ENCODE measurements around the gene AVP. TPM values are rescaled to one million over a fixed set of nuclear protein-coding genes. Genes with fewer than 3 reads are reported as not detected.
"Not testable (repeated sequence)": the region's sequence is repeated elsewhere in the genome, so short reads cannot be mapped to it uniquely, and the experiment has no call there.

Gene AVP
- total and polyA plus RNA-seq, 7 experiments from 2014 or later = 0.89 TPM; not detected in 6

DNA sequence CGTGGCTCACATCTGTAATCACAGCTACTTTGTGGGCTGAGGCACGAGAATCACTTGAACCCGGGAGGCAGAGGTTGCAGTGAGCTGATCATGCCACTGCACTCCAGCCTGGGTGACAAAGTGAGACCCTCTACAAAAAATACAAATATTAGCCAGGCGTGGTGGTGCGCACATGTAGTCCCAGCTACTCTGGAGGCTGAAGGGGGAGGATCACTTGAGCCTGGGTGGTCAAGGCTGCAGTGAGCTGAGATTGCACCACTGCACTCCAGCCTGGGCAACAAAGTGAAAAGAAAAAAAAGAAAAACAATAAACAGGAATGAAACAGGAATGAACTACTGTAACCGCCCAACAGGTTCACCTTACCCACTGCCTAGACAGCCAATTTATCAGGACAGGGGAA, 20.4 kb downstream of the AVP start:
- ATAC-seq; DNase-seq; H3K4me3 Mint-ChIP-seq; H3K27ac ChIP-seq (ENCODE audit: low read depth, low read length); H3K9me3 ChIP-seq (ENCODE audit: control insufficient read depth in 2 of 3, low read length in 3 of 3); H3K4me3 ChIP-seq (ENCODE audit: low read length); H3K27me3 ChIP-seq (ENCODE audit: control insufficient read depth in 2 of 2, insufficient read depth in 2 of 2, low read length in 2 of 2); intact Hi-C loops (cut with micrococcal nuclease); H3K9me3 Mint-ChIP-seq; H3K27me3 Mint-ChIP-seq; H3K4me1 ChIP-seq (ENCODE audit: control insufficient read depth in 2 of 2, insufficient read depth in 2 of 2, low read length in 2 of 2): not testable (repeated sequence)
- H3K27ac Mint-ChIP-seq = peak overlapping the region in 4 of 9 donors; percentile 19 to 77 (median 36)
- ChIA-PET POLR2A (interaction anchor here (1.2 kb wide), 1 partner anchor 14 kb away, joined by 3 read pairs; no protein-coding TSS in a partner anchor), CTCF (interaction anchor here (0.6 to 1.6 kb wide), 2 partner anchors 10 to 155 kb away, joined by 3 to 4 read pairs; no protein-coding TSS in a partner anchor)
- peaks cover 0 to 36% (median 23%) of the 10 kb centered on the region in 7 donors for H3K4me1 Mint-ChIP-seq
- H3K36me3 Mint-ChIP-seq = peaks cover 0 to 14% (median 1%) of the 10 kb centered on the region in 5 donors
- peaks cover 0 to 10% (median 4%) of the 10 kb centered on the region in 3 experiments for H3K36me3 ChIP-seq (ENCODE audit: control insufficient read depth in 2 of 3, insufficient read depth in 3 of 3, low read length in 3 of 3)

DNA sequence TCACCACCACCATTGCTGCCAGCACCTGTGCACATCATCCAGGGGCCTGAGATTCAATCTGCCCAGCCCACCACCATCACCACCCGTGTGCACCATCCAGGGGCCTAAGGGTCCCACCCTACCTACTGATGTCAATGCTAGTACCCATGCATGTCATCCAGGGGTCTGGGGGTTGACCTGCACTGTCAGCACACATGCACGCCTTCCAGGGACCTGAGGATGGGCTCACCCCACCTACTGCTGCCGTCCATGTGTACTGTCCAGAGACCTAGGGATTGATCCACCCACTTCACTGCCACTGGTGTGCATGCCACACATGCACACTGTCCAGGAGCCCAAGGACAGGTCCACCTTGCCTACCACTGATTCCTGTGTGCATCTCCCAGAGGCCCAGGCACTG, 25.0 kb downstream of the AVP start:
- Histone ChIP-seq H3K9me3 (ENCODE audit: control insufficient read depth in 2 of 3, low read length in 3 of 3) (no peaks in the 10 kb centered on the region), H3K4me1 (ENCODE audit: control insufficient read depth in 2 of 2, insufficient read depth in 2 of 2, low read length in 2 of 2) (no peaks in the 10 kb centered on the region), H3K36me3 (ENCODE audit: control insufficient read depth in 2 of 3, insufficient read depth in 3 of 3, low read length in 3 of 3) (peaks cover 0 to 4% (median 0%) of the 10 kb centered on the region in 3 experiments), H3K27me3 (ENCODE audit: control insufficient read depth in 2 of 2, insufficient read depth in 2 of 2, low read length in 2 of 2) (no peaks in the 10 kb centered on the region), H3K4me3 (ENCODE audit: low read length) (no peak overlapping the region), H3K27ac (ENCODE audit: low read depth, low read length) (no peak overlapping the region)
- Mint-ChIP-seq H3K4me3 (no peak overlapping the region), H3K4me1 (peaks cover 0 to 21% (median 16%) of the 10 kb centered on the region in 7 donors), H3K27me3 (no peaks in the 10 kb centered on the region), H3K9me3 (no peaks in the 10 kb centered on the region), H3K27ac (no peak overlapping the region), H3K36me3 (peaks cover 0 to 8% (median 0%) of the 10 kb centered on the region in 5 donors)
- ATAC-seq (no peak), DNase-seq (no peak)
- POLR2A ChIA-PET = interaction anchor here (0.6 kb wide), 1 partner anchor 45 kb away, joined by 3 read pairs; no protein-coding TSS in a partner anchor
- CTCF ChIA-PET = no interaction called here
- intact Hi-C loops (cut with micrococcal nuclease) = no loop called here

- H3K27ac Mint-ChIP-seq = peak overlapping the region in 2 of 9 donors; percentile 22 to 32
- H3K27me3 Mint-ChIP-seq = no peaks in the 10 kb centered on the region
- DNase-seq (no peak), ATAC-seq (peak; percentile 33)
- peaks cover 0 to 5% of the 10 kb centered on the region in 2 donors for H3K4me1 ChIP-seq (ENCODE audit: control insufficient read depth in 2 of 2, insufficient read depth in 2 of 2, low read length in 2 of 2)
- H3K4me3 Mint-ChIP-seq = no peak overlapping the region
- ChIA-PET POLR2A (interaction anchor here (0.7 to 1.0 kb wide), 2 partner anchors 70 to 142 kb away, joined by 3 read pairs; no protein-coding TSS in a partner anchor), CTCF (interaction anchor here (1.0 to 3.6 kb wide), 4 partner anchors 16 to 264 kb away, joined by 4 to 27 read pairs (median 10); no protein-coding TSS in a partner anchor)
- no peaks in the 10 kb centered on the region for H3K9me3 Mint-ChIP-seq
- intact Hi-C loops (cut with micrococcal nuclease) = loop anchor here in 1 of 2 donors (5.0 kb wide), 1 partner anchor 166 kb away; no protein-coding TSS in a partner anchor
- peaks cover 6 to 16% (median 14%) of the 10 kb centered on the region in 7 donors for H3K4me1 Mint-ChIP-seq
- H3K4me3 ChIP-seq (ENCODE audit: low read length) = no peak overlapping the region
- no peak overlapping the region for H3K27ac ChIP-seq (ENCODE audit: low read depth, low read length)
- no peaks in the 10 kb centered on the region for H3K9me3 ChIP-seq (ENCODE audit: control insufficient read depth in 2 of 3, low read length in 3 of 3)
- peaks cover 0 to 16% (median 3%) of the 10 kb centered on the region in 5 donors for H3K36me3 Mint-ChIP-seq
- peaks cover 0 to 30% (median 5%) of the 10 kb centered on the region in 3 experiments for H3K36me3 ChIP-seq (ENCODE audit: control insufficient read depth in 2 of 3, insufficient read depth in 3 of 3, low read length in 3 of 3)
- no peaks in the 10 kb centered on the region for H3K27me3 ChIP-seq (ENCODE audit: control insufficient read depth in 2 of 2, insufficient read depth in 2 of 2, low read length in 2 of 2)
Observed at GRCh38 chr20:3051385-3052019, 33.0 kb downstream of the AVP start.

GRCh38 chr20:3047486-3048419, 36.8 kb downstream of the AVP start:
- H3K27me3 Mint-ChIP-seq = no peaks in the 10 kb centered on the region
- no peaks in the 10 kb centered on the region for H3K9me3 Mint-ChIP-seq
- H3K4me1 Mint-ChIP-seq = peaks cover 11 to 23% (median 18%) of the 10 kb centered on the region in 7 donors
- Histone ChIP-seq H3K4me1 (ENCODE audit: control insufficient read depth in 2 of 2, insufficient read depth in 2 of 2, low read length in 2 of 2) (peaks cover 4 to 11% of the 10 kb centered on the region in 2 donors), H3K36me3 (ENCODE audit: control insufficient read depth in 2 of 3, insufficient read depth in 3 of 3, low read length in 3 of 3) (peaks cover 0 to 30% (median 5%) of the 10 kb centered on the region in 3 experiments), H3K9me3 (ENCODE audit: control insufficient read depth in 2 of 3, low read length in 3 of 3) (no peaks in the 10 kb centered on the region), H3K27me3 (ENCODE audit: control insufficient read depth in 2 of 2, insufficient read depth in 2 of 2, low read length in 2 of 2) (no peaks in the 10 kb centered on the region), H3K27ac (ENCODE audit: low read depth, low read length) (no peak overlapping the region), H3K4me3 (ENCODE audit: low read length) (no peak overlapping the region)
- H3K4me3 Mint-ChIP-seq = peak overlapping the region; percentile 39 to 94 (median 87)
- intact Hi-C loops (cut with micrococcal nuclease) = loop anchor here (5.0 kb wide), 4 partner anchors 110 to 395 kb away; partner anchors contain the start of genes EBF4 (in 1 of the 2), FASTKD5 (in 1 of the 2), ITPA (in 1 of the 2) and NOP56 (in 1 of the 2)
- CTCF ChIA-PET = no interaction called here
- H3K27ac Mint-ChIP-seq = peak overlapping the region in 4 of 9 donors; percentile 25 to 52 (median 33)
- DNase-seq (no peak), ATAC-seq (no peak)
- POLR2A ChIA-PET = interaction anchor here (0.6 to 1.9 kb wide), 3 partner anchors 22 to 44 kb away, joined by 3 to 4 read pairs (median 4); no protein-coding TSS in a partner anchor
- H3K36me3 Mint-ChIP-seq = peaks cover 0 to 14% (median 3%) of the 10 kb centered on the region in 5 donors

DNA sequence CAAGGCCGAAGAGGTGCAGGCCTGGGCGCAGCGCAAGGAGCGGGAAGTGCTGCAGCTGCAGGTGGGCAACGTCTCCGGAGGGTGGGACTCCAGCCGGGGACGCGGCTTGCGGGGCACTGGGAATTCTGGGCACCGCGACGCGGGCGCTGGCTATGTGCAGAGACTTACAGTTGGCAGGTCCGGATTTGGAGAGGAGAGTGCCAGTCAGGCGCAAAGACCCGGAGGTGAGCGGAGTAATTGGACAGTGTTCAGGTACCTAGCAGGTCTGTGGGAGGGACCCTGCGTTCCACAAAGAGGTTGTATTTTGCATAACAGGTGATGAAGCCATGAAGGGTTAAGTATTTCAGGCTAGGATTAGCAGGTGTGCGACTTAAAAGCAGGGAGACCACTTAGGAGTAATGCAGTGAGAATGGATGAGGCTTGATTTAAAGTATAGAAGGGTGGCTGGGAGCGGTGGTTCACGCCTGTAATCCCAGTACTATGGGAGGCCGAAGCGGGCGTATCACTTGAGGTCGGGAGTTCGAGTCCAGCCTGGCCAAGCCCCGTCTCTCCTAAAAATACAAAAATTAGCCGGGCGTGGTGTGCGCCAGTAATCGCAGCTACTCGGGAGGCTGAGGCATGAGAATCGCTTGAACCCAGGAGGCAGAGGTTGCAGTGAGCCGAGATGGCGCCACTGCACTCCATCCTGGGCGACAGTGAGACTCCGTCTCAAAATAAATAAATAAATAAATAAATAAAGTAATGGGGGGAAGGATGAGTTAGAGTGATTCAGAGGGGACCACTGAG, 37.7 kb downstream of the AVP start:
- no peaks in the 10 kb centered on the region for H3K27me3 Mint-ChIP-seq
- H3K27ac ChIP-seq (ENCODE audit: low read depth, low read length) = peak overlapping the region; percentile 70

More for the DNA sequence above, 37.7 kb downstream of the AVP start:
- H3K4me1 ChIP-seq (ENCODE audit: control insufficient read depth in 2 of 2, insufficient read depth in 2 of 2, low read length in 2 of 2) = peaks cover 4 to 11% of the 10 kb centered on the region in 2 donors
- Mint-ChIP-seq H3K36me3 (peaks cover 0 to 14% (median 3%) of the 10 kb centered on the region in 5 donors), H3K27ac (peak overlapping the region; percentile 45 to 84 (median 76)), H3K4me3 (peak overlapping the region; percentile 78 to 94 (median 87)), H3K9me3 (no peaks in the 10 kb centered on the region), H3K4me1 (peaks cover 11 to 23% (median 18%) of the 10 kb centered on the region in 7 donors)
- POLR2A ChIA-PET = interaction anchor here (0.6 to 0.7 kb wide), 3 partner anchors 23 to 49 kb away, joined by 3 to 6 read pairs (median 4); no protein-coding TSS in a partner anchor
- ATAC-seq = no peak
- CTCF ChIA-PET = no interaction called here
- H3K36me3 ChIP-seq (ENCODE audit: control insufficient read depth in 2 of 3, insufficient read depth in 3 of 3, low read length in 3 of 3) = peaks cover 0 to 30% (median 5%) of the 10 kb centered on the region in 3 experiments
- DNase-seq = peak in 2 of 9 donors; percentile 28 to 37
- no peaks in the 10 kb centered on the region for H3K9me3 ChIP-seq (ENCODE audit: control insufficient read depth in 2 of 3, low read length in 3 of 3)
- H3K27me3 ChIP-seq (ENCODE audit: control insufficient read depth in 2 of 2, insufficient read depth in 2 of 2, low read length in 2 of 2) = no peaks in the 10 kb centered on the region
- peak overlapping the region; percentile 91 for H3K4me3 ChIP-seq (ENCODE audit: low read length)
- intact Hi-C loops (cut with micrococcal nuclease) = loop anchor here (1.0 to 5.0 kb wide), 5 partner anchors 110 to 395 kb away; partner anchors contain the start of genes DDRGK1 (in 1 of the 2), EBF4 (in 1 of the 2), FASTKD5 (in 1 of the 2) and ITPA (in 1 of the 2)
